ENCODE data around the gene BEX4.
A peak's percentile ranks its signal among the peaks of the same experiment; 100 is the strongest.
"Not testable (repeated sequence)": the region's sequence is repeated elsewhere in the genome, so short reads cannot be mapped to it uniquely, and the experiment has no call there.

BEX4 gene

GRCh38 chrX:103214870-103215424, at the start of gene BEX4:
Gene BEX4 (plus strand): TSS chrX:103215108. CDS start chrX:103216154, 1,046 bp downstream.
- peak; percentile 92 for ATAC-seq

- no peak for ATAC-seq
Observed at GRCh38 chrX:103170216-103170615, 44.7 kb upstream of the BEX4 start.

GRCh38 chrX:103171353-103171752, 43.6 kb upstream of the BEX4 start:
- ATAC-seq = no peak

- not testable (repeated sequence) for ATAC-seq
Observed at GRCh38 chrX:103175256-103175655, 39.7 kb upstream of the BEX4 start.

GRCh38 chrX:103175944-103176753, 38.8 kb upstream of the BEX4 start:
- no peak for ATAC-seq

- ATAC-seq = no peak
Observed at GRCh38 chrX:103177556-103177955, 37.4 kb upstream of the BEX4 start.

- no peak for ATAC-seq
Observed at GRCh38 chrX:103183912-103184311, 31.0 kb upstream of the BEX4 start.

GRCh38 chrX:103187953-103188475, 26.9 kb upstream of the BEX4 start:
- ATAC-seq = no peak

- no peak for ATAC-seq
Observed at GRCh38 chrX:103197721-103198306, 17.1 kb upstream of the BEX4 start.

GRCh38 chrX:103198668-103199067, 16.2 kb upstream of the BEX4 start:
- ATAC-seq = not testable (repeated sequence)

GRCh38 chrX:103201041-103201440, 13.9 kb upstream of the BEX4 start:
- ATAC-seq = no peak

GRCh38 chrX:103210056-103210455, 4.9 kb upstream of the BEX4 start:
- no peak for ATAC-seq

- ATAC-seq = peak in 1 of 2 donors; percentile 41
Observed at GRCh38 chrX:103211012-103211715, 3.7 kb upstream of the BEX4 start.

GRCh38 chrX:103212749-103213457, 2.0 kb upstream of the BEX4 start:
- no peak for ATAC-seq

GRCh38 chrX:103215425-103215991, 600 bp downstream of the BEX4 start:
- peak; percentile 15 to 21 for ATAC-seq

GRCh38 chrX:103220511-103221323, 5.8 kb downstream of the BEX4 start:
- no peak for ATAC-seq

GRCh38 chrX:103225918-103226317, 11.0 kb downstream of the BEX4 start:
- ATAC-seq = not testable (repeated sequence)

GRCh38 chrX:103233263-103233662, 18.4 kb downstream of the BEX4 start:
- ATAC-seq = no peak

GRCh38 chrX:103234869-103235268, 20.0 kb downstream of the BEX4 start:
- no peak for ATAC-seq

- ATAC-seq = not testable (repeated sequence)
Observed at GRCh38 chrX:103235608-103236007, 20.7 kb downstream of the BEX4 start.

- no peak for ATAC-seq
Observed at GRCh38 chrX:103236296-103236695, 21.4 kb downstream of the BEX4 start.
